BJ (cell line): ENCODE results near the gene GPR141. TPM values are rescaled to one million over a fixed set of nuclear protein-coding genes. Genes with fewer than 3 reads are reported as not detected.

Experiments
- CTCF ChIA-PET: fragments of 350-600 bp; formaldehyde crosslinking; extraction: SDS; loops from one replicate; lab custom pipeline; 2021; ENCODE audit warnings: antibody characterized with exemption, inconsistent platforms; lab: Yijun Ruan, JAX
- POLR2A ChIA-PET: fragments of 300-600 bp; sonication (Branson Sonifier 250); formaldehyde crosslinking; extraction: SDS; loops from one replicate; lab custom pipeline; 2021; ENCODE audit warnings: antibody characterized with exemption; lab: Charles Lee
- DNase-seq: peaks from one replicate; pipeline ENCODE4 v3.0.0-alpha.2; 2011; ENCODE audit warnings: low read depth
- H3K27me3 ChIP-seq: 2 replicates; pipeline ENCODE4 v1.6.0; 2011; ENCODE audit warnings: low read length; ENCODE audit not compliant: control insufficient read depth, insufficient read depth
- H3K36me3 ChIP-seq: 2 replicates; pipeline ENCODE4 v1.5.1; 2011; ENCODE audit warnings: low read length; ENCODE audit not compliant: control insufficient read depth, insufficient read depth
- H3K4me3 ChIP-seq: 2 replicates; pipeline ENCODE4 v1.5.1; 2011; ENCODE audit warnings: low read depth, mild to moderate bottlenecking, control low read depth, low read length
- polyA plus RNA-seq: library from polyadenylated mRNA; depleted of rRNA; stranded (reverse); fragments of >200 nt; gene quantifications from 2 replicates; pipeline ENCODE4 v1.2.3, GENCODE V29; 2011
- TF ChIP-seq, protein P1 (sequence below): IDR thresholded peaks from 2 replicates; pipeline ENCODE4 v1.5.1; 2011; ENCODE audit warnings: low read depth, mild to moderate bottlenecking, control low read depth, inconsistent platforms, low read length, moderate library complexity; ENCODE audit not compliant: insufficient read depth

Gene GPR141
- polyA plus RNA-seq, 1 experiment, result not detected

- no peak for DNase-seq
- Histone ChIP-seq H3K4me3 (no peak overlapping the region), H3K36me3 (no peaks in the 10 kb centered on the region), H3K27me3 (no peaks in the 10 kb centered on the region)
- TF ChIP-seq, protein P1, sequence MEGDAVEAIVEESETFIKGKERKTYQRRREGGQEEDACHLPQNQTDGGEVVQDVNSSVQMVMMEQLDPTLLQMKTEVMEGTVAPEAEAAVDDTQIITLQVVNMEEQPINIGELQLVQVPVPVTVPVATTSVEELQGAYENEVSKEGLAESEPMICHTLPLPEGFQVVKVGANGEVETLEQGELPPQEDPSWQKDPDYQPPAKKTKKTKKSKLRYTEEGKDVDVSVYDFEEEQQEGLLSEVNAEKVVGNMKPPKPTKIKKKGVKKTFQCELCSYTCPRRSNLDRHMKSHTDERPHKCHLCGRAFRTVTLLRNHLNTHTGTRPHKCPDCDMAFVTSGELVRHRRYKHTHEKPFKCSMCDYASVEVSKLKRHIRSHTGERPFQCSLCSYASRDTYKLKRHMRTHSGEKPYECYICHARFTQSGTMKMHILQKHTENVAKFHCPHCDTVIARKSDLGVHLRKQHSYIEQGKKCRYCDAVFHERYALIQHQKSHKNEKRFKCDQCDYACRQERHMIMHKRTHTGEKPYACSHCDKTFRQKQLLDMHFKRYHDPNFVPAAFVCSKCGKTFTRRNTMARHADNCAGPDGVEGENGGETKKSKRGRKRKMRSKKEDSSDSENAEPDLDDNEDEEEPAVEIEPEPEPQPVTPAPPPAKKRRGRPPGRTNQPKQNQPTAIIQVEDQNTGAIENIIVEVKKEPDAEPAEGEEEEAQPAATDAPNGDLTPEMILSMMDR, result no peak
- ChIA-PET CTCF (no interaction called here), POLR2A (no interaction called here)
These were observed 18.1 kb upstream of the GPR141 start for GRCh38 chr7:37665352-37666022.

DNA sequence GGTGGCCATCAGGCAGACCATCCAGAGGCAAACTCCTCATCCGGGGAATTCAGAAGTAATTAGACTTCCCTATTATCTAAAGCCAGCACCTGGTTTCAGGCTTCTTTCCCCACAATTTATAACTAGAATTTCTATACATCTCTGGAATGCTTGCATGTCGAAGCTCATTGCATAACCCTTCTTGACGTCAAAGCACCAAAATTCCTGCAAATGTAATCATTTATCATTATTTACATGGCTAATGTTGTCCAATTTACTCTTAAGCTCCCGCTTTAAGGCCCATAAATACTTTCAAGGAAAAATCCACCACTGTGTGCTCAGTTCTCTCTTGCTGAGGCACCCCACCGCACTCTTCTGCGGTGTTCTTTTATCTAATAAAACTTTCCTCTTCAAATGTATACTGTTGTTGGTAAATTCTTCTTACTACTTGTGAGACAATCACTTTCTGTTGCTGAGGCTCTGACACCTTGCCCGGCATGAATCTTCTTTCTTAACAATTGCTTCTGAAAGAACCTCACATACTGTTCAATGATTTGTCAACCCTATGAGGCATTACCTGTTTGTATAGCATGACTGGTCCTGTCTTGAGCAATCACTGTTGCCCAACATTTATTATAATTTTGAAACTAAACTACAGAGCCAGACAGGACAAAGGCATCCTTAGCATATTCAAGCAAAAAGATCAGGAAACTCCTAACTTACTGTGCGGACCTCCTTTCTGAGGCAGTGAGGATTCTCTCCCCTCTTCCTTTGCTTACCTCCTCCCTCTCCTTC, 17.4 kb upstream of the GPR141 start:
- no peak for DNase-seq
- TF ChIP-seq, protein P1, result no peak
- H3K4me3 ChIP-seq, result no peak overlapping the region
- no peaks in the 10 kb centered on the region for H3K27me3 ChIP-seq
- no peaks in the 10 kb centered on the region for H3K36me3 ChIP-seq
- CTCF ChIA-PET, result no interaction called here
- POLR2A ChIA-PET, result no interaction called here

DNA sequence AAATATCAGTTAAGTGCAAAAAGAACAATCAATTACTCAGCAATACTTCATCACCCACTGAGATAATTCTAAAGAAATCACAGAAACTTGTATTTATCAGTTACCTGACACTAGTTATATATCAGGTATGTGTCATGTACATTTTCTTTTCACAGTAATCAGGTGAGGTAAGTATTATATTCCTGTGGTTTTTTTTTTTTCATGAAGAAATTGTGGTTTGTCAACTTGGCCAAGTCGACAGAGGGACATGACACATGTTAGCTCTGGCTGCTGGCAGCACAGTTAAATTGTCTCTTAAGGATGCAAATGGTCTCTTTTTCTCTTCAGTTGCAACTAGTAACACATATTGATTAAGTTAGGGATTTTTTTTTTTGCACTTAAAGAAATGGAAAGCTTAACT, 13.7 kb upstream of the GPR141 start:
- no peak overlapping the region for H3K4me3 ChIP-seq
- CTCF ChIA-PET, result no interaction called here
- no peaks in the 10 kb centered on the region for H3K27me3 ChIP-seq
- DNase-seq, result no peak
- POLR2A ChIA-PET, result no interaction called here
- TF ChIP-seq, protein P1, result no peak
- H3K36me3 ChIP-seq, result no peaks in the 10 kb centered on the region

DNA sequence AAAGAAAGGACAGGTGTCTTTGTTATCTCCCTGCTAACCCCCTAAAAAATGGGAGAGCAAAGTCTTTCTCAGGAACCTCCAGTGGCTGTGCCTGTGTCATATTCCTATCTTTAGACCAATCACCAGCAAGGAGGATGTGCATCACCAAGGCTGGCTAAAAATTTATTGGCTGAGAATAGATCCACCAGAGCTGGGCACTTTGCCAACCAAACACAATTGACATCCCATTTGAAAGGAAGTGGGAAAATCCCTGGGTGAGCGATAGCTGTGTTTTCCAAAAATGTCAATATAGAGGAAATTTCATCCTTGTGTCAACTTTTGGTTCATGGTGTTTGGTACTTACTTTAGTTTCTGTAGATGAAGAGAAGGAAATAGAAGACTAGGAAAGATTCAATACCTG, 13.1 kb upstream of the GPR141 start:
- Histone ChIP-seq H3K27me3 (no peaks in the 10 kb centered on the region), H3K36me3 (no peaks in the 10 kb centered on the region), H3K4me3 (no peak overlapping the region)
- CTCF ChIA-PET, result no interaction called here
- no peak for DNase-seq
- POLR2A ChIA-PET, result no interaction called here
- TF ChIP-seq, protein P1, result no peak

- Histone ChIP-seq H3K4me3 (no peak overlapping the region), H3K27me3 (no peaks in the 10 kb centered on the region), H3K36me3 (no peaks in the 10 kb centered on the region)
- DNase-seq, result no peak
- CTCF ChIA-PET, result no interaction called here
- POLR2A ChIA-PET, result no interaction called here
- TF ChIP-seq, protein P1, result no peak
These were observed 11.7 kb upstream of the GPR141 start for GRCh38 chr7:37671876-37672275.
